HCT116 (cell line): ENCODE data around the gene NDUFV3. TPM values are rescaled to one million over a fixed set of nuclear protein-coding genes. Genes with fewer than 3 reads are reported as not detected.

Source experiments
- ATAC-seq: fragments of 200-7000 bp; cut with Tn5 transposase; 2 replicates; pipeline ENCODE4 v1.9.1; 2020; ENCODE audit warnings: mild to moderate bottlenecking, moderate library complexity
- BruUV-seq: library from RNA; stranded (reverse); fragments of 400-500 nt; replicated peaks from 2 replicates; lab custom pipeline; 2021; lab: Mats Ljungman, UMichigan
- CTCF ChIA-PET: fragments of 300-600 bp; sonication (Branson Sonifier 250); formaldehyde crosslinking; loops from one replicate; lab custom pipeline; 2021; ENCODE audit warnings: antibody characterized with exemption; lab: Charles Lee
- POLR2A ChIA-PET: fragments of 300-600, 350-600 bp; sonication (Branson Sonifier 250); formaldehyde crosslinking; loops from one replicate; lab custom pipeline; 2021; ENCODE audit warnings: antibody characterized with exemption; lab: Charles Lee
- RAD21 ChIA-PET, 2 experiments: fragments of 300-600 bp; sonication (Branson Sonifier 250); formaldehyde crosslinking; loops; one replicate each; lab custom pipeline; 2023; ENCODE audit warnings: low total read pairs in 2 of 2; ENCODE audit not compliant: uncharacterized antibody in 2 of 2, unreplicated experiment in 2 of 2, low non-redundant PET in 1 of 2; lab: Charles Lee
- DNase-seq: peaks from one replicate; pipeline ENCODE4 v3.0.0-alpha.2; 2010; ENCODE audit warnings: low read depth, low spot score
- H2AFZ ChIP-seq: fragments of 200-600 bp; shearing (Covaris generic), sonication (generic); 2 replicates; pipeline ENCODE4 v1.6.1; 2017; ENCODE audit warnings: low read depth, mixed run types, mixed read lengths, antibody characterized with exemption, low read length; ENCODE audit not compliant: poor library complexity, severe bottlenecking
- H3K27ac ChIP-seq: 2 replicates; pipeline ENCODE4 v1.5.1; 2012; ENCODE audit warnings: low read depth, low read length
- H3K27me3 ChIP-seq: fragments of 200-600 bp; sonication (generic); 2 replicates; pipeline ENCODE4 v1.6.1; 2016; ENCODE audit warnings: mixed run types, low read length, mixed read lengths; ENCODE audit not compliant: insufficient read depth
- H3K36me3 ChIP-seq, 2 experiments: fragments of 200-500 bp in 1 of 2; fragments of 200-600 bp in 1 of 2; sonication (Bioruptor generic) in 1 of 2; sonication (generic) in 1 of 2; 2 replicates each; pipeline versions ENCODE4 v1.5.1 to v1.6.1; 2014 to 2016; ENCODE audit warnings: low read length in 2 of 2, inconsistent platforms in 1 of 2, mixed read lengths in 1 of 2, mixed run types in 1 of 2; ENCODE audit not compliant: insufficient read depth in 2 of 2, control insufficient read depth in 1 of 2
- H3K4me1 ChIP-seq, 2 experiments: fragments of 200-600 bp in 1 of 2; sonication (generic) in 1 of 2; 2 replicates each; pipeline versions ENCODE4 v1.5.1 to v1.6.1; 2012 to 2017; ENCODE audit warnings: low read length in 2 of 2, inconsistent platforms in 1 of 2, mild to moderate bottlenecking in 1 of 2, mixed read lengths in 1 of 2, mixed run types in 1 of 2, moderate library complexity in 1 of 2; ENCODE audit not compliant: insufficient read depth in 2 of 2, control insufficient read depth in 1 of 2
- H3K4me2 ChIP-seq: fragments of 200-600 bp; sonication (generic); 2 replicates; pipeline ENCODE4 v1.6.1; 2017; ENCODE audit warnings: mixed run types, low read length, mixed read lengths
- H3K4me3 ChIP-seq, 2 experiments: fragments of 200-600 bp in 1 of 2; sonication (generic) in 1 of 2; replicated peaks in 1 of 2; 2 replicates each; pipeline ENCODE4 v1.5.1; 2011 to 2016; ENCODE audit warnings: low read length in 2 of 2, control low read depth in 1 of 2, low read depth in 1 of 2, mild to moderate bottlenecking in 1 of 2, mixed read lengths in 1 of 2, mixed run types in 1 of 2
- H3K79me2 ChIP-seq: fragments of 200-600 bp; sonication (generic); 2 replicates; pipeline ENCODE4 v1.6.1; 2017; ENCODE audit warnings: mild to moderate bottlenecking, mixed run types, low read length, moderate library complexity, mixed read lengths; ENCODE audit not compliant: insufficient read depth
- H3K9ac ChIP-seq: fragments of 200-600 bp; sonication (generic); 2 replicates; pipeline ENCODE4 v1.6.1; 2016; ENCODE audit warnings: low read length, mixed read lengths
- H3K9me2 ChIP-seq: fragments of 200-600 bp; sonication (generic), shearing (Covaris generic); 2 replicates; pipeline ENCODE4 v1.6.1; 2017; ENCODE audit warnings: mixed run types, mild to moderate bottlenecking, moderate library complexity; ENCODE audit not compliant: insufficient read depth
- H3K9me3 ChIP-seq, 2 experiments: fragments of 200-500 bp in 1 of 2; fragments of 200-600 bp in 1 of 2; sonication (Bioruptor generic) in 1 of 2; sonication (generic) in 1 of 2; 2 replicates each; pipeline ENCODE4 v1.6.1; 2014 to 2017; ENCODE audit warnings: low read length in 2 of 2, mixed read lengths in 2 of 2, inconsistent platforms in 1 of 2, low read depth in 1 of 2, mild to moderate bottlenecking in 1 of 2, mixed run types in 1 of 2, moderate library complexity in 1 of 2; ENCODE audit not compliant: control insufficient read depth in 1 of 2, insufficient read depth in 1 of 2
- H4K20me1 ChIP-seq: fragments of 200-600 bp; sonication (generic), shearing (Covaris generic); 2 replicates; pipeline ENCODE4 v1.6.1; 2017; ENCODE audit warnings: mixed run types, mild to moderate bottlenecking, moderate library complexity; ENCODE audit not compliant: insufficient read depth
- EGR1 ChIP-seq: IDR thresholded peaks from 2 replicates; pipeline ENCODE4 v1.6.1; 2012; ENCODE audit warnings: low read depth
- ELF1 ChIP-seq: IDR thresholded peaks from 2 replicates; pipeline ENCODE4 v1.6.1; 2012; ENCODE audit warnings: low read depth, borderline replicate concordance
- JUND ChIP-seq: IDR thresholded peaks from 2 replicates; pipeline ENCODE4 v1.6.1; 2012
- RAD21 ChIP-seq: IDR thresholded peaks from 2 replicates; pipeline ENCODE4 v1.6.1; 2012; ENCODE audit warnings: low read depth, mild to moderate bottlenecking
- SRF ChIP-seq: IDR thresholded peaks from 2 replicates; pipeline ENCODE4 v1.6.1; 2012; ENCODE audit warnings: low read depth
- YY1 ChIP-seq: IDR thresholded peaks from 2 replicates; pipeline ENCODE4 v1.6.1; 2011; ENCODE audit warnings: low read length, low read depth, moderate library complexity, mild to moderate bottlenecking; ENCODE audit not compliant: insufficient replicate concordance; ENCODE audit errors: extremely low read depth
- ZFX ChIP-seq: fragments of 450-650 bp; IDR thresholded peaks from 2 replicates; pipeline ENCODE4 v1.6.1; 2017
- intact Hi-C: fragments of 100-400 bp; cut with micrococcal nuclease; formaldehyde crosslinking; loops from 2 replicates; pipeline ENCODE4 v1.10.0; 2022
- total RNA-seq: library from RNA; stranded (reverse); gene quantifications from one replicate; pipeline ENCODE4 v1.2.1, GENCODE V29; 2021; ENCODE audit not compliant: unreplicated experiment
- TF ChIP-seq, protein P1 (sequence below): IDR thresholded peaks from 2 replicates; pipeline ENCODE4 v1.6.1; 2012; ENCODE audit warnings: low read depth
- TF ChIP-seq, protein P2 (sequence below): IDR thresholded peaks from 2 replicates; pipeline ENCODE4 v1.6.1; 2012

Gene NDUFV3
- total RNA-seq, 1 experiment from 2014 or later, result 35.2 TPM

GRCh38 chr21:42855937-42856335, 37.2 kb upstream of the NDUFV3 start:
- H3K9me2 ChIP-seq, result no peaks in the 10 kb centered on the region
- peaks cover 97% of the 10 kb centered on the region for H3K79me2 ChIP-seq
- H4K20me1 ChIP-seq, result no peaks in the 10 kb centered on the region; the same call in 1 of the 2 replicates
- BruUV-seq, result no TSS peak
- H3K36me3 ChIP-seq, result peaks cover 42 to 67% of the 10 kb centered on the region in 2 experiments
- DNase-seq, result no peak
- ChIA-PET POLR2A (no interaction called here), RAD21 (no interaction called here), CTCF (no interaction called here)
- no peaks in the 10 kb centered on the region for H3K4me1 ChIP-seq
- TF ChIP-seq ELF1 (no peak), JUND (no peak), EGR1 (no peak), SRF (no peak), ZFX (no peak)
- TF ChIP-seq, protein P1, sequence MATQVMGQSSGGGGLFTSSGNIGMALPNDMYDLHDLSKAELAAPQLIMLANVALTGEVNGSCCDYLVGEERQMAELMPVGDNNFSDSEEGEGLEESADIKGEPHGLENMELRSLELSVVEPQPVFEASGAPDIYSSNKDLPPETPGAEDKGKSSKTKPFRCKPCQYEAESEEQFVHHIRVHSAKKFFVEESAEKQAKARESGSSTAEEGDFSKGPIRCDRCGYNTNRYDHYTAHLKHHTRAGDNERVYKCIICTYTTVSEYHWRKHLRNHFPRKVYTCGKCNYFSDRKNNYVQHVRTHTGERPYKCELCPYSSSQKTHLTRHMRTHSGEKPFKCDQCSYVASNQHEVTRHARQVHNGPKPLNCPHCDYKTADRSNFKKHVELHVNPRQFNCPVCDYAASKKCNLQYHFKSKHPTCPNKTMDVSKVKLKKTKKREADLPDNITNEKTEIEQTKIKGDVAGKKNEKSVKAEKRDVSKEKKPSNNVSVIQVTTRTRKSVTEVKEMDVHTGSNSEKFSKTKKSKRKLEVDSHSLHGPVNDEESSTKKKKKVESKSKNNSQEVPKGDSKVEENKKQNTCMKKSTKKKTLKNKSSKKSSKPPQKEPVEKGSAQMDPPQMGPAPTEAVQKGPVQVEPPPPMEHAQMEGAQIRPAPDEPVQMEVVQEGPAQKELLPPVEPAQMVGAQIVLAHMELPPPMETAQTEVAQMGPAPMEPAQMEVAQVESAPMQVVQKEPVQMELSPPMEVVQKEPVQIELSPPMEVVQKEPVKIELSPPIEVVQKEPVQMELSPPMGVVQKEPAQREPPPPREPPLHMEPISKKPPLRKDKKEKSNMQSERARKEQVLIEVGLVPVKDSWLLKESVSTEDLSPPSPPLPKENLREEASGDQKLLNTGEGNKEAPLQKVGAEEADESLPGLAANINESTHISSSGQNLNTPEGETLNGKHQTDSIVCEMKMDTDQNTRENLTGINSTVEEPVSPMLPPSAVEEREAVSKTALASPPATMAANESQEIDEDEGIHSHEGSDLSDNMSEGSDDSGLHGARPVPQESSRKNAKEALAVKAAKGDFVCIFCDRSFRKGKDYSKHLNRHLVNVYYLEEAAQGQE, result no peak
- TF ChIP-seq, all 23 proteins: peak for 0
- Histone ChIP-seq H2AFZ (no peak overlapping the region), H3K4me3 (no peak overlapping the region), H3K4me2 (no peak overlapping the region), H3K9ac (no peak overlapping the region), H3K27me3 (no peaks in the 10 kb centered on the region), H3K9me3 (no peaks in the 10 kb centered on the region), H3K27ac (no peak overlapping the region)
- ATAC-seq, result no peak
- intact Hi-C loops, result no loop called here

DNA sequence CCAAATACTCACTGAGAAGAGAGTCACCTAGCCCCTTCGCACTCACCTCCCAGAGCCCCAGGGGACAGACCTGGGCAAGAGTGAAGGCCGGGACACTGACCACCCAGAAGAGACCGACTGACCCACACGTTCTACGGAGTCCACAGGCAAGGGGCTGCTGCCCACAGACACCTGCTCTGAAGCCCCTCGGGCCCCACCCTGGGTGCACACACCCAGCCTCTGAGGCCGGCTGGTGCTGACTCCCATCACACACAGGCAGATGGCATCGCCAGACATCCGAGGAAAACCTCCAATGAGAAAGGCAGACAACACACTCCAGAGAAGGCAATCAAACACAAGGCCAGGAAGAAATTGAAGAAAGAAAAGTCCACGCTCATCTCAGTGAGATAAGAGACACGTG, 35.9 kb upstream of the NDUFV3 start:
- no peaks in the 10 kb centered on the region for H3K9me2 ChIP-seq
- no peak overlapping the region for H2AFZ ChIP-seq
- peaks cover 96% of the 10 kb centered on the region for H3K79me2 ChIP-seq
- no peak overlapping the region for H3K4me3 ChIP-seq
- H3K4me2 ChIP-seq, result no peak overlapping the region
- CTCF ChIA-PET, result no interaction called here
- TF ChIP-seq EGR1 (no peak), ELF1 (no peak), YY1 (no peak), RAD21 (no peak)
- TF ChIP-seq, protein P2, sequence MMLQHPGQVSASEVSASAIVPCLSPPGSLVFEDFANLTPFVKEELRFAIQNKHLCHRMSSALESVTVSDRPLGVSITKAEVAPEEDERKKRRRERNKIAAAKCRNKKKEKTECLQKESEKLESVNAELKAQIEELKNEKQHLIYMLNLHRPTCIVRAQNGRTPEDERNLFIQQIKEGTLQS, result no peak
- POLR2A ChIA-PET, result no interaction called here
- H3K27me3 ChIP-seq, result no peaks in the 10 kb centered on the region
- no peaks in the 10 kb centered on the region for H3K9me3 ChIP-seq
- H3K27ac ChIP-seq, result no peak overlapping the region
- no peak for DNase-seq
- H3K4me1 ChIP-seq, result no peaks in the 10 kb centered on the region
- peaks cover 42 to 68% of the 10 kb centered on the region in 2 experiments for H3K36me3 ChIP-seq
- no TSS peak for BruUV-seq
- H4K20me1 ChIP-seq, result no peaks in the 10 kb centered on the region; the same call in 1 of the 2 replicates
- intact Hi-C loops, result no loop called here
- no peak overlapping the region for H3K9ac ChIP-seq
- RAD21 ChIA-PET, result no interaction called here
- ATAC-seq, result no peak
